GM12878 (cell line): ENCODE measurements around the gene ACADS. TPM values are rescaled to one million over a fixed set of nuclear protein-coding genes. Genes with fewer than 3 reads are reported as not detected.

Source experiments
- ATAC-seq: fragments of 200-7000 bp; cut with Tn5 transposase; 3 replicates; pipeline ENCODE4 v1.9.1; 2020; ENCODE audit warnings: mild to moderate bottlenecking, moderate library complexity
- BruUV-seq: library from RNA; stranded (reverse); fragments of 400-500 nt; replicated peaks from 2 replicates; lab custom pipeline; 2021; lab: Mats Ljungman, UMichigan
- CTCF ChIA-PET: fragments of 300-600 bp; sonication (Branson Sonifier 250); formaldehyde crosslinking; extraction: SDS; loops from one replicate; lab custom pipeline; 2021; ENCODE audit warnings: inconsistent platforms; lab: Yijun Ruan, JAX
- POLR2A ChIA-PET: fragments of 350-600 bp; formaldehyde crosslinking; extraction: SDS; loops from one replicate; lab custom pipeline; 2021; ENCODE audit warnings: inconsistent platforms; lab: Charles Lee
- RAD21 ChIA-PET: fragments of 300-600 bp; sonication (Branson Sonifier 250); formaldehyde crosslinking; loops from one replicate; lab custom pipeline; 2023; ENCODE audit warnings: antibody characterized with exemption; ENCODE audit not compliant: unreplicated experiment; lab: Charles Lee
- SMC1A ChIA-PET: fragments of 300-600 bp; sonication (Branson Sonifier 250); formaldehyde crosslinking; loops from one replicate; lab custom pipeline; 2023; ENCODE audit not compliant: unreplicated experiment, uncharacterized antibody; lab: Charles Lee
- DNase-seq: peaks from one replicate; pipeline ENCODE4 v3.0.0-alpha.2; 2011; ENCODE audit warnings: low read depth, low spot score
- FAIRE-seq: peaks from 3 replicates; lab custom pipeline; 2011; peaks lifted over from hg19 to GRCh38; lab: Jason Lieb, UNC
- H2AFZ ChIP-seq: 2 replicates; pipeline ENCODE4 v1.6.0; 2011; ENCODE audit warnings: low read depth, low read length, control low read depth; ENCODE audit not compliant: control insufficient read depth
- H3K27ac ChIP-seq: 2 replicates; pipeline ENCODE4 v1.5.1; 2011; ENCODE audit warnings: control low read depth; ENCODE audit not compliant: control insufficient read depth, insufficient read depth
- H3K27me3 ChIP-seq, 2 experiments: replicated peaks in 1 of 2; 2 replicates each; pipeline versions ENCODE4 v1.6.0 to v1.6.1; 2011; ENCODE audit warnings: low read length in 1 of 2; ENCODE audit not compliant: control insufficient read depth in 2 of 2, insufficient read depth in 2 of 2
- H3K36me3 ChIP-seq, 2 experiments: 2 replicates each; pipeline ENCODE4 v1.5.1; 2011; ENCODE audit warnings: low read length in 1 of 2; ENCODE audit not compliant: control insufficient read depth in 2 of 2, insufficient read depth in 2 of 2
- H3K4me1 ChIP-seq: 2 replicates; pipeline ENCODE4 v1.6.1; 2011; ENCODE audit warnings: mild to moderate bottlenecking, low read length, moderate library complexity, mixed read lengths; ENCODE audit not compliant: control insufficient read depth, insufficient read depth
- H3K4me2 ChIP-seq: 2 replicates; pipeline ENCODE4 v1.6.0; 2011; ENCODE audit warnings: control low read depth; ENCODE audit not compliant: control insufficient read depth, insufficient read depth
- H3K4me3 ChIP-seq: fragments of 200-600 bp; sonication (generic); 2 replicates; pipeline ENCODE4 v1.5.1; 2016
- H3K79me2 ChIP-seq: 2 replicates; pipeline ENCODE4 v1.6.0; 2011; ENCODE audit warnings: low read length; ENCODE audit not compliant: control insufficient read depth, insufficient read depth
- H3K9ac ChIP-seq: 2 replicates; pipeline ENCODE4 v1.8.0; 2011; ENCODE audit warnings: low read length, control low read depth, mixed read lengths; ENCODE audit not compliant: control insufficient read depth, insufficient read depth
- H3K9me3 ChIP-seq: replicated peaks from 3 replicates; pipeline ENCODE4 v1.5.1; 2011; ENCODE audit warnings: mild to moderate bottlenecking, low read length; ENCODE audit not compliant: control insufficient read depth, insufficient read depth
- H4K20me1 ChIP-seq: 2 replicates; pipeline ENCODE4 v1.6.0; 2011; ENCODE audit not compliant: control insufficient read depth, insufficient read depth
- KLF5 ChIP-seq: fragments of 450-650 bp; IDR thresholded peaks from 2 replicates; pipeline ENCODE4 v1.6.1; 2014; ENCODE audit warnings: mild to moderate bottlenecking; ENCODE audit not compliant: partially characterized antibody
- NFXL1 ChIP-seq: fragments of 450-650 bp; IDR thresholded peaks from 2 replicates; pipeline ENCODE4 v1.6.1; 2017; ENCODE audit warnings: antibody characterized with exemption, mild to moderate bottlenecking, borderline replicate concordance
- POU2F2 ChIP-seq: IDR thresholded peaks from 3 replicates; pipeline ENCODE4 v1.6.1; 2011; ENCODE audit warnings: low read depth, mild to moderate bottlenecking, low read length, borderline replicate concordance
- WRNIP1 ChIP-seq: IDR thresholded peaks from 2 replicates; pipeline ENCODE4 v1.6.1; 2011; ENCODE audit warnings: low read depth, low read length, improper control_type of control experiment, borderline replicate concordance
- YY1 ChIP-seq: IDR thresholded peaks from 2 replicates; pipeline ENCODE4 v1.6.1; 2011; ENCODE audit warnings: low read depth, mild to moderate bottlenecking, low read length
- ZBED1 ChIP-seq: IDR thresholded peaks from 2 replicates; pipeline ENCODE4 v1.6.1; 2016; ENCODE audit warnings: borderline replicate concordance
- ZSCAN29 ChIP-seq: fragments of 450-650 bp; IDR thresholded peaks from 2 replicates; pipeline ENCODE4 v1.6.1; 2017; ENCODE audit warnings: mild to moderate bottlenecking, moderate library complexity
- WGBS: methylation state at CpG from one replicate; pipeline ENCODE4 v1.1.6; 2016; ENCODE audit warnings: low lambda C conversion rate; ENCODE audit not compliant: insufficient replicate concordance, insufficient coverage; ENCODE audit errors: missing lambda C conversion rate; 5-methylcytosine and 5-hydroxymethylcytosine counted together
- in situ Hi-C: fragments of 300-500 bp; cut with MboI; formaldehyde crosslinking; loops from 9 replicates; pipeline ENCODE4 v1.14.3; 2018; ENCODE audit warnings: mixed read lengths
- intact Hi-C: fragments of 100-400 bp; cut with micrococcal nuclease; formaldehyde crosslinking; loops from one replicate; pipeline ENCODE4 v1.14.2; 2022; ENCODE audit not compliant: unreplicated experiment
- polyA plus RNA-seq, 11 experiments: library from polyadenylated mRNA; depleted of rRNA in 4 of 11; unstranded in 6 of 11; stranded (reverse) in 5 of 11; fragments of >200 nt; fragmentation: Nextera tagmentation in 4 of 11; fragmentation: Illumina TruSeq in 1 of 11; extraction: Ambion mirVana in 4 of 11; extraction: Trizol in 1 of 11; gene quantifications; 1 replicate in 1 of 11; 2 replicates in 10 of 11; pipeline versions ENCODE4 v1.2.1 to v1.2.3, GENCODE V29; 2011 to 2016; ENCODE audit warnings: inconsistent platforms in 2 of 11, missing spikeins in 2 of 11, low read depth in 1 of 11
- total RNA-seq, 4 experiments: library from RNA; depleted of rRNA in 3 of 4; stranded (reverse); fragments of >200 nt in 3 of 4; fragmentation: Illumina TruSeq in 1 of 4; extraction: Trizol in 1 of 4; gene quantifications; 2 replicates each; pipeline versions ENCODE4 v1.2.1 to v1.2.3, GENCODE V29; 2013 to 2021
- TF ChIP-seq, protein P1 (sequence below): fragments of 450-650 bp; IDR thresholded peaks from 2 replicates; pipeline ENCODE4 v1.6.1; 2016; ENCODE audit warnings: mild to moderate bottlenecking, moderate library complexity, borderline replicate concordance

Gene ACADS
- total and polyA plus RNA-seq, 10 of the 15 experiments (the other 5 are each of a cell fraction or from before 2014, with no cell fraction given) = 0.05 to 18.1 (median 10.2) TPM

DNA sequence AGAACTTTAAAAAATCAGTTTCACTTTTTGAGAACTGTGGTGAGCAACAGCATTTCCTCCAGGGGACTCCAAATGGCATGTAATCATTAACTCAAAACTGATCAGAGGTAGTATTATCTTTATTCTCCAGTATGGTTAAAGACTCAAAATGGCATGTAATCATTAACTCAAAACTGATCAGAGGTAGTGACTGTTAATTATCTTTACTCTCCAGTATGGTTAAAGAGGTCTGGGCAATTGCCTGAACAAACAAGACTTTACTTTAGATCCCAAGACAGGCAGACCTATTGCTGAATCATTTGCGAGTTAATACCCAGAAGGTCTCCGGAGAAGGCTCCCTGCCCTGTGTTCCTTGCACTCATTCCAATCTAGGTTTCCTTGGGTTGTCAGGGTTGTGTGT is 6.6 kb upstream of the ACADS start:
- DNase-seq (peak; percentile 25), FAIRE-seq (peak; percentile 23), ATAC-seq (peak; percentile 77)
- Histone ChIP-seq H3K27ac (no peak overlapping the region), H3K4me1 (peaks cover 11% of the 10 kb centered on the region), H4K20me1 (no peaks in the 10 kb centered on the region), H3K36me3 (peaks cover 8 to 30% of the 10 kb centered on the region in 2 experiments), H3K4me3 (no peak overlapping the region), H3K27me3 (no peaks in the 10 kb centered on the region), H2AFZ (no peak overlapping the region), H3K4me2 (no peak overlapping the region), H3K9ac (no peak overlapping the region), H3K79me2 (no peaks in the 10 kb centered on the region), H3K9me3 (no peaks in the 10 kb centered on the region)
- SMC1A ChIA-PET = interaction anchor here (0.9 to 6.4 kb wide), 2 partner anchors 71 to 253 kb away, joined by 3 to 43 read pairs; no protein-coding TSS in a partner anchor
- RAD21 ChIA-PET = interaction anchor here (1.9 kb wide), 1 partner anchor 253 kb away, joined by 4 read pairs; no protein-coding TSS in a partner anchor
- CTCF ChIA-PET = interaction anchor here (1.9 kb wide), 1 partner anchor 72 kb away, joined by 5 read pairs; no protein-coding TSS in a partner anchor
- WGBS = 100% methylated on average over 2 of the region's 2 CpGs
- no TSS peak for BruUV-seq
- POLR2A ChIA-PET = no interaction called here
- intact Hi-C loops (no loop called here), in situ Hi-C loops (no loop called here)
- TF ChIP-seq YY1 (no peak), NFXL1 (no peak), ZBED1 (no peak), ZSCAN29 (no peak), POU2F2 (no peak), KLF5 (no peak), WRNIP1 (no peak)
- TF ChIP-seq, protein P1, sequence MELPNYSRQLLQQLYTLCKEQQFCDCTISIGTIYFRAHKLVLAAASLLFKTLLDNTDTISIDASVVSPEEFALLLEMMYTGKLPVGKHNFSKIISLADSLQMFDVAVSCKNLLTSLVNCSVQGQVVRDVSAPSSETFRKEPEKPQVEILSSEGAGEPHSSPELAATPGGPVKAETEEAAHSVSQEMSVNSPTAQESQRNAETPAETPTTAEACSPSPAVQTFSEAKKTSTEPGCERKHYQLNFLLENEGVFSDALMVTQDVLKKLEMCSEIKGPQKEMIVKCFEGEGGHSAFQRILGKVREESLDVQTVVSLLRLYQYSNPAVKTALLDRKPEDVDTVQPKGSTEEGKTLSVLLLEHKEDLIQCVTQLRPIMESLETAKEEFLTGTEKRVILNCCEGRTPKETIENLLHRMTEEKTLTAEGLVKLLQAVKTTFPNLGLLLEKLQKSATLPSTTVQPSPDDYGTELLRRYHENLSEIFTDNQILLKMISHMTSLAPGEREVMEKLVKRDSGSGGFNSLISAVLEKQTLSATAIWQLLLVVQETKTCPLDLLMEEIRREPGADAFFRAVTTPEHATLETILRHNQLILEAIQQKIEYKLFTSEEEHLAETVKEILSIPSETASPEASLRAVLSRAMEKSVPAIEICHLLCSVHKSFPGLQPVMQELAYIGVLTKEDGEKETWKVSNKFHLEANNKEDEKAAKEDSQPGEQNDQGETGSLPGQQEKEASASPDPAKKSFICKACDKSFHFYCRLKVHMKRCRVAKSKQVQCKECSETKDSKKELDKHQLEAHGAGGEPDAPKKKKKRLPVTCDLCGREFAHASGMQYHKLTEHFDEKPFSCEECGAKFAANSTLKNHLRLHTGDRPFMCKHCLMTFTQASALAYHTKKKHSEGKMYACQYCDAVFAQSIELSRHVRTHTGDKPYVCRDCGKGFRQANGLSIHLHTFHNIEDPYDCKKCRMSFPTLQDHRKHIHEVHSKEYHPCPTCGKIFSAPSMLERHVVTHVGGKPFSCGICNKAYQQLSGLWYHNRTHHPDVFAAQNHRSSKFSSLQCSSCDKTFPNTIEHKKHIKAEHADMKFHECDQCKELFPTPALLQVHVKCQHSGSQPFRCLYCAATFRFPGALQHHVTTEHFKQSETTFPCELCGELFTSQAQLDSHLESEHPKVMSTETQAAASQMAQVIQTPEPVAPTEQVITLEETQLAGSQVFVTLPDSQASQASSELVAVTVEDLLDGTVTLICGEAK = no peak
